PFSK-1 (cell line): ENCODE data around the gene SAMHD1.

Source experiments
- FOXP2 ChIP-seq: optimal IDR thresholded peaks from 2 replicates; pipeline ENCODE3; 2011; ENCODE audit warnings: borderline replicate concordance, control low read depth, inconsistent platforms; ENCODE audit not compliant: insufficient read depth; ENCODE audit errors: extremely low read length, extremely low read depth
- POLR2AphosphoS5 ChIP-seq: IDR thresholded peaks from 2 replicates; pipeline ENCODE4 v1.6.1; 2012; ENCODE audit warnings: low read depth, mild to moderate bottlenecking, control low read depth, low read length, moderate library complexity
- SIN3A ChIP-seq: IDR thresholded peaks from 2 replicates; pipeline ENCODE4 v1.6.1; 2012; ENCODE audit warnings: mild to moderate bottlenecking, low read length, moderate library complexity, borderline replicate concordance; ENCODE audit not compliant: insufficient read depth
- TAF1 ChIP-seq: IDR thresholded peaks from 2 replicates; pipeline ENCODE4 v1.6.1; 2012; ENCODE audit warnings: low read length, control low read depth, borderline replicate concordance; ENCODE audit not compliant: insufficient read depth
- TF ChIP-seq, protein P1 (sequence below), 2 experiments: IDR thresholded peaks; 2 replicates each; pipeline versions ENCODE4 v1.6.1 to v1.8.0; 2011 to 2012; ENCODE audit warnings: low read depth in 2 of 2, low read length in 2 of 2, control low read depth in 1 of 2, inconsistent platforms in 1 of 2, mild to moderate bottlenecking in 1 of 2, moderate library complexity in 1 of 2; ENCODE audit not compliant: insufficient read depth in 1 of 2

Gene SAMHD1

DNA sequence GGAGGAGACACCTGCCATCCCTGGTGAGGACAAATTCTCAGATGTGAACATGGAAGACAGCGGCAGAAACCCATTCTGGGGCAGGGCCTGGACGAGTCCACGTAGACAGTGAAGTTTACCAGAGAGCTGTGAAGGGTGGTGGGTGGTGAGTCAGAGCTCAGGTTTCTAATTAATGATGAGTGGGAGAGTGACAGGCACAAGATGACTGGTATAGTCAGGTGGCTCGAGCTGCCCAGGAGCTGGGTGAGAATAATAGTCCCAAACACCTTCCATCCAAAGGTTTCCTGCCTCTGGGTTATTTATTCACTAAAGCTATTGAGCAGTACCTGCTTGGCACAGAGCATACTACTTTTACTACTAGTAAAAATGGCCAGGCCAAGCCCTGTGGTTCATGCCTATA lies 69.6 kb downstream of the SAMHD1 start:
- TF ChIP-seq FOXP2 (no peak), SIN3A (no peak), POLR2AphosphoS5 (no peak), TAF1 (no peak)
- TF ChIP-seq, protein P1, sequence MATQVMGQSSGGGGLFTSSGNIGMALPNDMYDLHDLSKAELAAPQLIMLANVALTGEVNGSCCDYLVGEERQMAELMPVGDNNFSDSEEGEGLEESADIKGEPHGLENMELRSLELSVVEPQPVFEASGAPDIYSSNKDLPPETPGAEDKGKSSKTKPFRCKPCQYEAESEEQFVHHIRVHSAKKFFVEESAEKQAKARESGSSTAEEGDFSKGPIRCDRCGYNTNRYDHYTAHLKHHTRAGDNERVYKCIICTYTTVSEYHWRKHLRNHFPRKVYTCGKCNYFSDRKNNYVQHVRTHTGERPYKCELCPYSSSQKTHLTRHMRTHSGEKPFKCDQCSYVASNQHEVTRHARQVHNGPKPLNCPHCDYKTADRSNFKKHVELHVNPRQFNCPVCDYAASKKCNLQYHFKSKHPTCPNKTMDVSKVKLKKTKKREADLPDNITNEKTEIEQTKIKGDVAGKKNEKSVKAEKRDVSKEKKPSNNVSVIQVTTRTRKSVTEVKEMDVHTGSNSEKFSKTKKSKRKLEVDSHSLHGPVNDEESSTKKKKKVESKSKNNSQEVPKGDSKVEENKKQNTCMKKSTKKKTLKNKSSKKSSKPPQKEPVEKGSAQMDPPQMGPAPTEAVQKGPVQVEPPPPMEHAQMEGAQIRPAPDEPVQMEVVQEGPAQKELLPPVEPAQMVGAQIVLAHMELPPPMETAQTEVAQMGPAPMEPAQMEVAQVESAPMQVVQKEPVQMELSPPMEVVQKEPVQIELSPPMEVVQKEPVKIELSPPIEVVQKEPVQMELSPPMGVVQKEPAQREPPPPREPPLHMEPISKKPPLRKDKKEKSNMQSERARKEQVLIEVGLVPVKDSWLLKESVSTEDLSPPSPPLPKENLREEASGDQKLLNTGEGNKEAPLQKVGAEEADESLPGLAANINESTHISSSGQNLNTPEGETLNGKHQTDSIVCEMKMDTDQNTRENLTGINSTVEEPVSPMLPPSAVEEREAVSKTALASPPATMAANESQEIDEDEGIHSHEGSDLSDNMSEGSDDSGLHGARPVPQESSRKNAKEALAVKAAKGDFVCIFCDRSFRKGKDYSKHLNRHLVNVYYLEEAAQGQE (IDR thresholded peaks at IDR 0.05; ENCODE audit: insufficient read depth in 1 of 2, low read depth in 2 of 2, low read length in 2 of 2): no peak

GRCh38 chr20:36881331-36881730 lies 70.2 kb downstream of the SAMHD1 start:
- no peak for TF ChIP-seq POLR2AphosphoS5
- TF ChIP-seq TAF1: no peak
- TF ChIP-seq SIN3A: no peak
- no peak for TF ChIP-seq FOXP2
- TF ChIP-seq, protein P1 (IDR thresholded peaks at IDR 0.05; ENCODE audit: insufficient read depth in 1 of 2, low read depth in 2 of 2, low read length in 2 of 2): no peak

GRCh38 chr20:36880741-36881250 lies 70.7 kb downstream of the SAMHD1 start:
- no peak for TF ChIP-seq TAF1

DNA sequence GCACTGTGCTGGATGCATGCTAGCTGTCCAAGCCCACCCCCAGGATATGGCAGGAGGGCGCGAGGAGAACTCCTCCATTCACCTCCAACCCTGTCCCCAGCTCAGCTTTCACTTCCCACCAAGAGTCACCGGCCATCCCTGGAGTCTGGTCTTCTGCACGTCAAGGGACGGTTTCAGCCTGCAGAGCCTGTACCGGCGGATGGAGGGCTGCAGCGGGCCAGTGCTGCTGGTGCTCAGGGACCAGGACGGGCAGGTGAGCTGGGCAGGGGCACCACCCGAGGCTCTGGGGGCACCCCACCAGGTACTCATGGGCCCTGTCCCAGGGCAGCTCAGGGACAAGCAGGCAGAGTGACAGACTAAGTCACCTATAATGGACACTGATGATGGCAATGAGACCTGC lies 72.6 kb downstream of the SAMHD1 start:
- no peak for TF ChIP-seq FOXP2
- no peak for TF ChIP-seq TAF1
- TF ChIP-seq POLR2AphosphoS5: no peak
- no peak for TF ChIP-seq SIN3A
- TF ChIP-seq, protein P1 (IDR thresholded peaks at IDR 0.05; ENCODE audit: insufficient read depth in 1 of 2, low read depth in 2 of 2, low read length in 2 of 2): no peak

GRCh38 chr20:36876473-36876833 lies 75.1 kb downstream of the SAMHD1 start:
- TF ChIP-seq FOXP2 (no peak), TAF1 (no peak), POLR2AphosphoS5 (no peak)
- TF ChIP-seq, protein P1 (IDR thresholded peaks at IDR 0.05; ENCODE audit: insufficient read depth in 1 of 2, low read depth in 2 of 2, low read length in 2 of 2): no peak
